ENCODE results near the gene OPHN1. TPM values are rescaled to one million over a fixed set of nuclear protein-coding genes. Genes with fewer than 3 reads are reported as not detected.

OPHN1 gene
- polyA plus RNA-seq, 1 donor from 2014 or later: 7.6 TPM

DNA sequence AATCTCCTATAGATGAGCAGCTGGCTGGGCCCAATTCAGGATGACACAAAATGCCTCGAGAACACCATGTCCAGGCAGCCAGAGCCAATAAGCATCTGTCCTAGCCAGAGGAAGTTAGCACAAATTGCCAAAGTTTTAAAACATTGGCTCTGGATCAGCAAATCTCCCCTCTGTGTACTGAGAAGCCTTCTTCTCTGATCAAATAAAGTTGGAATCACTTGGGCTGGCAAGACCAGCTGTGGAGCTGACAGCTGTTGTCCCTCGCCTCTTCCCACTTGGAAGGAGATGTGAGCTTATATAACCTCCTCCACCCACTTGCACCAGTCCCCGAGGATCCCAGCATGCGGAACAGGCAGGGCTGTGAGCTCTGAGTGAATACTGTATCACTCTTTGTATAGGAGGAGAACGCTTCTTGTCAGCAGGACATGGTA, 183.9 kb downstream of the OPHN1 start:
- H2AFZ ChIP-seq (ENCODE audit: low read depth, low read length): no peak overlapping the region
- no peaks in the 10 kb centered on the region for H3F3A ChIP-seq (ENCODE audit: insufficient read depth, low read length, poor library complexity, severe bottlenecking)
- no peak overlapping the region for H3K4me2 ChIP-seq (ENCODE audit: low read length)
- H4K20me1 ChIP-seq (ENCODE audit: insufficient read depth): no peaks in the 10 kb centered on the region
- no peaks in the 10 kb centered on the region for H3K9me3 ChIP-seq (ENCODE audit: low read length)
- no peak overlapping the region for H3K27ac ChIP-seq (ENCODE audit: low read length)
- H3K36me3 ChIP-seq (ENCODE audit: insufficient read depth, low read length): no peaks in the 10 kb centered on the region
- H3K27me3 ChIP-seq (ENCODE audit: insufficient read depth, low read depth, low read length): no peaks in the 10 kb centered on the region
- H3K79me2 ChIP-seq (replicated peaks; ENCODE audit: insufficient read depth, low read length): no peaks in the 10 kb centered on the region
- H3K4me3 ChIP-seq (ENCODE audit: low read length): no peak overlapping the region
- no peak overlapping the region for H3K9ac ChIP-seq (ENCODE audit: low read length)
- H3K9me2 ChIP-seq (ENCODE audit: insufficient read depth, low read length): no peaks in the 10 kb centered on the region
- TF ChIP-seq TAF1 (IDR thresholded peaks at IDR 0.05; ENCODE audit: low read depth): no peak
- TF ChIP-seq, protein P1, sequence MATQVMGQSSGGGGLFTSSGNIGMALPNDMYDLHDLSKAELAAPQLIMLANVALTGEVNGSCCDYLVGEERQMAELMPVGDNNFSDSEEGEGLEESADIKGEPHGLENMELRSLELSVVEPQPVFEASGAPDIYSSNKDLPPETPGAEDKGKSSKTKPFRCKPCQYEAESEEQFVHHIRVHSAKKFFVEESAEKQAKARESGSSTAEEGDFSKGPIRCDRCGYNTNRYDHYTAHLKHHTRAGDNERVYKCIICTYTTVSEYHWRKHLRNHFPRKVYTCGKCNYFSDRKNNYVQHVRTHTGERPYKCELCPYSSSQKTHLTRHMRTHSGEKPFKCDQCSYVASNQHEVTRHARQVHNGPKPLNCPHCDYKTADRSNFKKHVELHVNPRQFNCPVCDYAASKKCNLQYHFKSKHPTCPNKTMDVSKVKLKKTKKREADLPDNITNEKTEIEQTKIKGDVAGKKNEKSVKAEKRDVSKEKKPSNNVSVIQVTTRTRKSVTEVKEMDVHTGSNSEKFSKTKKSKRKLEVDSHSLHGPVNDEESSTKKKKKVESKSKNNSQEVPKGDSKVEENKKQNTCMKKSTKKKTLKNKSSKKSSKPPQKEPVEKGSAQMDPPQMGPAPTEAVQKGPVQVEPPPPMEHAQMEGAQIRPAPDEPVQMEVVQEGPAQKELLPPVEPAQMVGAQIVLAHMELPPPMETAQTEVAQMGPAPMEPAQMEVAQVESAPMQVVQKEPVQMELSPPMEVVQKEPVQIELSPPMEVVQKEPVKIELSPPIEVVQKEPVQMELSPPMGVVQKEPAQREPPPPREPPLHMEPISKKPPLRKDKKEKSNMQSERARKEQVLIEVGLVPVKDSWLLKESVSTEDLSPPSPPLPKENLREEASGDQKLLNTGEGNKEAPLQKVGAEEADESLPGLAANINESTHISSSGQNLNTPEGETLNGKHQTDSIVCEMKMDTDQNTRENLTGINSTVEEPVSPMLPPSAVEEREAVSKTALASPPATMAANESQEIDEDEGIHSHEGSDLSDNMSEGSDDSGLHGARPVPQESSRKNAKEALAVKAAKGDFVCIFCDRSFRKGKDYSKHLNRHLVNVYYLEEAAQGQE (IDR thresholded peaks at IDR 0.05; ENCODE audit: borderline replicate concordance): no peak
- TF ChIP-seq RAD21 (conservative IDR thresholded peaks at IDR 0.05): no peak
- no peak for TF ChIP-seq POLR2AphosphoS5 (IDR thresholded peaks at IDR 0.05)
- TF ChIP-seq SMC3 (conservative IDR thresholded peaks at IDR 0.05; ENCODE audit: poor library complexity): no peak
- no peak for TF ChIP-seq EP300 (conservative IDR thresholded peaks at IDR 0.05; ENCODE audit: poor library complexity, severe bottlenecking)
- TF ChIP-seq, protein P2, sequence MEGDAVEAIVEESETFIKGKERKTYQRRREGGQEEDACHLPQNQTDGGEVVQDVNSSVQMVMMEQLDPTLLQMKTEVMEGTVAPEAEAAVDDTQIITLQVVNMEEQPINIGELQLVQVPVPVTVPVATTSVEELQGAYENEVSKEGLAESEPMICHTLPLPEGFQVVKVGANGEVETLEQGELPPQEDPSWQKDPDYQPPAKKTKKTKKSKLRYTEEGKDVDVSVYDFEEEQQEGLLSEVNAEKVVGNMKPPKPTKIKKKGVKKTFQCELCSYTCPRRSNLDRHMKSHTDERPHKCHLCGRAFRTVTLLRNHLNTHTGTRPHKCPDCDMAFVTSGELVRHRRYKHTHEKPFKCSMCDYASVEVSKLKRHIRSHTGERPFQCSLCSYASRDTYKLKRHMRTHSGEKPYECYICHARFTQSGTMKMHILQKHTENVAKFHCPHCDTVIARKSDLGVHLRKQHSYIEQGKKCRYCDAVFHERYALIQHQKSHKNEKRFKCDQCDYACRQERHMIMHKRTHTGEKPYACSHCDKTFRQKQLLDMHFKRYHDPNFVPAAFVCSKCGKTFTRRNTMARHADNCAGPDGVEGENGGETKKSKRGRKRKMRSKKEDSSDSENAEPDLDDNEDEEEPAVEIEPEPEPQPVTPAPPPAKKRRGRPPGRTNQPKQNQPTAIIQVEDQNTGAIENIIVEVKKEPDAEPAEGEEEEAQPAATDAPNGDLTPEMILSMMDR (IDR thresholded peaks at IDR 0.05; ENCODE audit: poor library complexity, severe bottlenecking): no peak
- no peak for TF ChIP-seq MXI1 (conservative IDR thresholded peaks at IDR 0.05; ENCODE audit: poor library complexity, severe bottlenecking)
- TF ChIP-seq EZH2 (IDR thresholded peaks at IDR 0.05; ENCODE audit: borderline replicate concordance, insufficient read depth, low read length, poor library complexity, severe bottlenecking): no peak

DNA sequence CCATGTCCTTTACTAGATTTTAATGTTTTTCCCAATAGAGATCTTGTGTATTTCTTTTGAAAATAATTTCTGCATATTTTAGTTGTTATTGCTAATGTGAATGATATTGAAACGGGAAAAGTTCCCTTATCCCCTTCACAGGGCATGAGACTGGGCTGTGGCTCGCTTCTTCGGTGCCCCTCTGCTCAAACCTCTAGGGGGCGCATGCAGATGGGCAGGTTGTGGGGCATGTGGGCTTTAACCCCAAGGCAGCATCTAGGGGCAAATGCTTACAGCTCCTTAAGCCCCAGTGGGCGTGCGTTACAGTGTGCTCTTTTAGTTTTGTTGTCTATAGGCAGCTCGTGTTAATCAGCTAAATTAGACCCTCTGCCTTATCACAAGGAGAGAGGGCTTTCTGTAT, 194.7 kb downstream of the OPHN1 start:
- Histone ChIP-seq H3F3A (ENCODE audit: insufficient read depth, low read length, poor library complexity, severe bottlenecking) (no peaks in the 10 kb centered on the region), H3K9ac (ENCODE audit: low read length) (no peak overlapping the region), H3K79me2 (replicated peaks; ENCODE audit: insufficient read depth, low read length) (no peaks in the 10 kb centered on the region), H3K4me2 (ENCODE audit: low read length) (no peak overlapping the region), H3K27me3 (ENCODE audit: insufficient read depth, low read depth, low read length) (no peaks in the 10 kb centered on the region), H3K9me2 (ENCODE audit: insufficient read depth, low read length) (no peaks in the 10 kb centered on the region), H3K4me3 (ENCODE audit: low read length) (no peak overlapping the region), H2AFZ (ENCODE audit: low read depth, low read length) (no peak overlapping the region), H3K9me3 (ENCODE audit: low read length) (no peaks in the 10 kb centered on the region), H4K20me1 (ENCODE audit: insufficient read depth) (no peaks in the 10 kb centered on the region), H3K36me3 (ENCODE audit: insufficient read depth, low read length) (no peaks in the 10 kb centered on the region), H3K27ac (ENCODE audit: low read length) (no peak overlapping the region)
- TF ChIP-seq POLR2AphosphoS5 (IDR thresholded peaks at IDR 0.05) (no peak), RAD21 (conservative IDR thresholded peaks at IDR 0.05) (no peak), EZH2 (IDR thresholded peaks at IDR 0.05; ENCODE audit: borderline replicate concordance, insufficient read depth, low read length, poor library complexity, severe bottlenecking) (no peak), MXI1 (conservative IDR thresholded peaks at IDR 0.05; ENCODE audit: poor library complexity, severe bottlenecking) (no peak), TAF1 (IDR thresholded peaks at IDR 0.05; ENCODE audit: low read depth) (no peak), SMC3 (conservative IDR thresholded peaks at IDR 0.05; ENCODE audit: poor library complexity) (no peak), EP300 (conservative IDR thresholded peaks at IDR 0.05; ENCODE audit: poor library complexity, severe bottlenecking) (no peak)
- TF ChIP-seq, protein P1 (IDR thresholded peaks at IDR 0.05; ENCODE audit: borderline replicate concordance): no peak
- TF ChIP-seq, protein P2 (IDR thresholded peaks at IDR 0.05; ENCODE audit: poor library complexity, severe bottlenecking): no peak
